Brain pericyte (primary cell): ENCODE results near the gene RDM1.

Experiments
- DNase-seq: peaks from one replicate; pipeline ENCODE4 v3.0.0-alpha.2; 2012; ENCODE audit warnings: low read depth, low spot score

RDM1 gene

DNA sequence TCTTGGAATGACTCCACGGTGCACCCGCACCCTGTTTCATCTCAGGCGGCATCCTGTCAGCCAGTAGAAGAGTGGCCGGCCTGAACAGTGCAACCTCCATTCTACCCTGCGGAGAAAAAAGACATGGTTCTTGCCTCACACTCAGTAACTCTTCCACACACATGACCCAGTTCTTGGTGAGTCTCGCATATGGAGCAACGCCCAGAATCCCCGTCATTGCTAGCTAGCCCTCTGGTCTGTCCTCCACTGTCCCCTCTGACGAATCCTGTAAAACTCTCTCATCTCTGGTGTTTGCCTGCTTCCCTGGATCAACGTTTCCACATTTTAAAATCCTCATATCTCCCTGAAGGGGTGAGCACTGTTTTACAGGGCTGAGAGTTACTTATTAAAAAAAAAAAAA, 4.2 kb upstream of the RDM1 start:
- DNase-seq, result no peak

DNA sequence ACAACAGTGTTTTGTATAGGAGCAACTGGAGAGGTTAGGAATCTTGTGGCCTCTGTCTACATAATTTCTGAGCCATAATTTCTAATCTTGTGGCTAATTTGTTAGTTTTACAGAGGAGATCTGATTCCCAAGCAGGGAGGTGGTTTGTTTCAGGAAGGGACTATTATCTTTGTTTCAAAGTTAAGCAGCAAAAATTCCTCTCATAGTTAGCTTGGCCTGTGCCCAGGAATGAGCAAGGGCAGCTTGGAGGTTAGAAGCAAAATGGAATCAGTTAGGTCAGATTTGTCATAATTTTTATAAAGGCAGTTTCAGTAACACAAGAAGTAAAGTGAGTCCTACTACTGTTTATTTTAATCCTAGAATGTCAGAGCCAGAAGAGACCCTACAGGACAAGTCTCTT, 2.0 kb upstream of the RDM1 start:
- no peak for DNase-seq

DNA sequence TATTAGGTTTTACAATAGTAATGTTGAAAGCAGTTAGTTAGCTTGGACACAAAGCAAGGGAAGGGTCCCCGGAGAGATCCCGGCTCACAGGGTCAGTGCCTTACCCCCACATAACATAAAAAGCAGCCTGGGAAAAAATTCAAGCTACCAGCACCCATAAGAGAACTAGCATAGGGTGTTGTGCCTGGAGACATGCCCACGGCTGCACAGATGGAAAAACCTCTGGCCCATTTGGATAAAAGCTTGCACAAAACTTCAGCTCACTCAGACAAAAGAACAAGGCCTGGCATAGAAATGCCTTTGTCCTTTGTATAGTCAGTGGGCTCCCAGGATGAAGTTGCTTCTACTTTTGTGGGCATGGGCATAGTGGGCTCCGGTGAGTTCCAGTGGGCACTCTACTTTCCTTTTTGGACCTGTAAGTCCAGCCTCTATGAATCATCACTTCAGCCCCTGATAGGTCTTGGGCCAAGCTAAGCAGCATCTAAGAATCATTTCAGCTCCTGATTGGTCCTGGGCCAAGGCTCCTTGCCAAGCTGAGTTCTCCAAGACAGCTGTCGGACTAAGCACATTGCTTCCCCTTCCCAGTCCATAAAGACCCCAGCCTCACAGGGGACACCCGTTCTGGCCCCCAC, 1.3 kb upstream of the RDM1 start:
- no peak for DNase-seq

DNA sequence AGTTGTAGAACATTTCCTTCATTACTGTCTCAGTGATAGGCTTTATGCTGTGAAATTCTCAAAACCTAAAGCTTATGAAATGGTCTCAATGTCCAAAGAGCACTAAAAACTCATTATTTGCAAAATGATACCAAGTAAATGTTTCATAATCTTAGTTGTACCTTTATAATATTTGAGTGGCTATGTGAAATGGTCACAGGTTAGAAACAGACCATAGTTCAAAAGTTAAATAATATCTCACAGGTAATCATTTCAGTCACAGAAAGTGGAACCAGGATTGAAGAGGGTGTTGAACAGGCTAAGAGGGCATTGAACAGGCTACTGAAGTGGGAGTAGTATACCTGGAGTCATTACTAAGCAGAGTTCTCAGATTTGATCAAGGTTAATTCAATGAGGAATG, 2.9 kb downstream of the RDM1 start:
- no peak for DNase-seq

DNA sequence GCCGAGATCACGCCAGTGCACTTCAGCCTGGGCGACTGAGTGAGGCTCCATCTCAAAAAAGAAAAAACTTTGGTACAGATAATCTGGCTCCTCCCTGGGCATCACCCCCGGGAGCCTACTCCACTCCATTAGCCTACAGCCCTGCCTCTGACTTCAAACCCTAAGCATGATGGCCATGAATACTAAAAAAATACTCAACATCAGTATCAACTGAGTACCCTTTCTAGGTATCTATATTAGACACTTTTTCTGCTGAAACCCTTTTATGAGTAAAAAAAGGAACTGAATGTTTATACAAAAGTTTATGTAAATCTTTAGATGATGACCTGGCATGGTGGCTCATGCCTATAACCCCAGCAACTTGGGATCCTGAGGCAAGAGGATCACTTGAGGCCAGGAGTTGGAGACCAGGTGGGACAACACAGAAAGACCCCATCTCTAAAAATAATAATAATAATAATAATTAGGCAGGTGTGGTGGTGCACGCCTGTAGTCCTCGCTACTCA, 6.9 kb downstream of the RDM1 start:
- no peak for DNase-seq

DNA sequence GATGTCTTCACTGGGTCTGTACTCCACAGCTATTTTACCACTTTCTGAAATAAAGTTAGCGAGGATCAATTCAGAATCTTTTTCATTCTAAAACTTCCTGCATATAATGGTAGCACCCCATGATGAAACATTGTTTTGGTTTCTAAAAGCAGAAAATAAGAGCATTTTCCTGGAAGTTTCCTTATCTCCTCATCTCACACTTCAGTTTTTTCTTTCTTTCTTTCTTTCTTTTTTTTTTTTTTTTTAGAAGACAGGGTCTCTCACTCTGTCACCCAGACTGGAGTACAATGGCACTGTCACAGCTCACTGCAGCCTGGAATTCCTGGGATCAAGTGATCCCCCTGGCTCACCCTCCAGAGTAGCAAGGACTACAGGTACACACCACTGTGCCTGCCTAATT, 10.3 kb downstream of the RDM1 start:
- no peak for DNase-seq

DNA sequence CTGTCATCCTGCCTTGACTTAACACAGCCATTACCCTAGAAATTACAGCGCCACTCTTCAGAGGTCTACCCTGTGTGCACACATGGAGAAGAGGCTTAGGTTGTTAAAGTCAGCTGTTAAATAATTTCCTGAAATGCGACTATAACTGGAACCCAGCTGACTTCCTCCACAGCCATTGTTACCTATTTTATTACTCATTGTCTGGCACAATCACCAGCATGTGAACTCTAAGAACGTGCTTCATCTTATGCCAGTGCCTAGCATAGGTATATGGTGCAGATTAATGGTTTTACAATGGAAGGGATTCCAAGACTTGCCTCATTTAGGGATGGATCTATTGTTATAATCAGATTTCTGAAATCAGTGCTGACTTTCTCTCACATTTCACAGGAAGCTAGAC, 11.9 kb downstream of the RDM1 start:
- no peak for DNase-seq

DNA sequence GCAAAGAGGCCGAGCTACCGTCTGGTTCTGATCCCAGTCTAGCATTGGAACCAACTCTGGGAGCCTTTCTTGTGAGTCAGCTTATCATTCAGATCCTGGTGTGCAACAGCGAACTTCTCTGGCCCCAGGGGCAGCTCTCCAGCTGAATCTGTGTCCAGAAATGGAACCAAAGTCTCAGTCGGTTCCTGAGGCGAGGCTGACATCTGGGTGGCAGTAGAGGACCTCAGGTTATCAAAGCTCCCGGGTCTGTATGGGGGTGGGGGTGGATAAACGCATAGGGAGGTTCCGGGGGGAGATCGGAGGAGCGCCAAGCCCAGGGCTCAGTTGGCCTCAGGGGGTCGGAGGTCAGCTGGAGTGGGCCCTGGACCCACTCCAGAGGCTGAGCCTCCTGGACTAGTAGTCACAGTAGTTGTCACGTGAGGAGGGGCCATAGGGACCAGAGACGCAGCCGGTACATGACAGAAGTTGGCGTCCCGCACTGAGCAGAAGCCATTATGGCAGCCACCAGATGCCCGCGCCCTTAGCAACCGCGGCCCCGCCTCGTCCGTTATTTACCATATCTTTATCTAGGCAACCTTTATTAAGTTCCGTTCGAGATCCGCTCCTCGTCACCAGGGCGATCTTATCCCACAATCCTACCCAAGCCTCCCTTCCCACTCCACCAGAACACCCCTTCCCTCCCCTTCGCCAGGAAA, 12.9 kb downstream of the RDM1 start:
- no peak for DNase-seq

DNA sequence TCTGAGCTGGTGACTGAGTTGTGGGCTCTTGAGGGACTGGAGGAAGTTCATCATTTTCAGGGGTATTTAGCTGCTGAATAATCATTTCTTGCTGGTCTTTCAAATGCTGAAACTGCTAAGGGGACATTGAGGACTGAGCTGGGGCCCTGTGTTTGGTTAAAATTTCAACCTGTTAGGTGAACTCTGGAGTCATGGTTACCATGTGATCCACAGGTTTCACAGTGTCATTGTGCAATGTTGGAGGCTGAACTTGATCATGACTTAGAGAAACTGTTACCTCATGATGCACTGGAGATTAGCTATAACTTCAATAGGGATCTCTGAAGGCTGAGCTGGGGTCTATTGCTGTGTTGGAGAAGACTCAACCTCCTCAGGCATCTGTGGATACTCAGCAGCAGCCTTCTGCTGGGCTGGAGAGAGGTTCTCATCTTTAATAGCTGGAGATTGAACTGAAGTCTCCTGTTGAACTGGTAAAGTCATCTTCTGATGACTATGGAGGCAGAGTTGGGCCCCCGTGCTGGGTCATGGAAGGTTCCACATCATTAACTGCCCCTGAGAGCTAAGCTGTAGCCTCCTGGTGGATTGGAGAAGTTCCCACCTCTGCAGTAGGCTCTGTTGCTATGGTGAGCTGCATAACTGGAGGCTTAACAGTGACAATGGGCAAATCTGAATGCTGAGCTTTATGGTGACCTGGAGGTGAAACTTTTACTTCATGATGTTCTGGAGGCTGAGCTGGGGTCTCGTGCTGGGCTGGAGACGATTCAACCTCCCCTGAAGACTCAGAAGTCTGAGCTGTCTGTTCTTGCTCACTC, 15.2 kb downstream of the RDM1 start:
- DNase-seq, result no peak

DNA sequence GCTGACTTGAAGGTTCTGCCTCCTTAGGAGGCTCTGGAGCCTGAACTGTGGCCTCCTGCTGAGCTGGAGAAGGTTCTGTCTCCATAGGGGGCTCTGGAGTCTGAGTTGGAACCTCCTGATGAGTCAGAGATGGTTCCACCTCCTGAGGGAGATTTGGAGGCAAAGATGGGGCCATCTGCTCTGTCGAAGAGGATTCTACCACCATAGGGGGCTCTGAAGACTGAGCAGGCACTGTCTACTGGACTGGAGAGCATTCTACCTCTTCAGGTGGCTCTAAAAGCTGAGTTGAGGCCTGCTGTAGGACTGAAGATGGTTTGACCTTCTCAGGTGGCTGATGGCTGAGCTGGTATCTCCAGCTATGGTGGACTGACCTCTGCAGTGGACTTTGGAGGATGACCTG, 16.2 kb downstream of the RDM1 start:
- DNase-seq, result no peak

DNA sequence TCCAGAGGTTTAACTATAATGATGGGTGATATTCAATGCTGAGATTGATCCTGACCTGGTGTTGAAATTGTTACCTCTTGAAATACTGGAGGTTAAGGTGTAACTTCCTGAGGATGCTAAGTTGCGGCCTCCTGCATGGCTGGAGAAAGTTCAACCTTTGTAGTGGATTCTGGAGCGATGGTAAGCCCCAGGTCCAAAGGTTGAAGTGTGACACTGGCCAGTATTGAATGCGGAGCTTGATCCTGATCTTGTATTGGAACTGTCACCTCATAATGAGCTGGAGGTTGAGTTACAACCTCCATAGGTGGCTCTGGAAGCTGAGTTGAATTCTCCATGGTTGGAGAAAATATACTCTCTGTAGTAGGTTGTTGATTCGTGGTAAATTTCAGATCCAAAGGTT, 17.0 kb downstream of the RDM1 start:
- no peak for DNase-seq

DNA sequence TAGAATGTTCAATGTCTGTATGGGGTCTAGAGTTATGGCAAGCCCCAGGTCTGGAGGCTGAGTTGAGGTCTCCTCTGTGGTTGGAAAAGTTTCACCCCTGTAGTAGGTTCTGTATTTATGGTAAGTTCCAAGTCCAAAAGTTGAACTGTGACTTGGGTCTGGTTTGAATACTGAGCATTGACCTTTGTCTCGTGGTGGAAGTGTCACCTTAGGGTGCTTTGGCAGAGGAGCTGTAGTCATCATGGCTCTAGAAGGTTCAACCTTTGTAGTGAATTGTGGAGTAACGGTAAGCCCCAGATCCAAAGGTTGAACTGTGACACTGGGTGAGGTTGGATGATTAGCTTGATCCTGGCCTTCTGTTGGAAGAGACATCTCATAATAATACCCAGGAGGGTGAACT, 17.6 kb downstream of the RDM1 start:
- DNase-seq, result no peak

DNA sequence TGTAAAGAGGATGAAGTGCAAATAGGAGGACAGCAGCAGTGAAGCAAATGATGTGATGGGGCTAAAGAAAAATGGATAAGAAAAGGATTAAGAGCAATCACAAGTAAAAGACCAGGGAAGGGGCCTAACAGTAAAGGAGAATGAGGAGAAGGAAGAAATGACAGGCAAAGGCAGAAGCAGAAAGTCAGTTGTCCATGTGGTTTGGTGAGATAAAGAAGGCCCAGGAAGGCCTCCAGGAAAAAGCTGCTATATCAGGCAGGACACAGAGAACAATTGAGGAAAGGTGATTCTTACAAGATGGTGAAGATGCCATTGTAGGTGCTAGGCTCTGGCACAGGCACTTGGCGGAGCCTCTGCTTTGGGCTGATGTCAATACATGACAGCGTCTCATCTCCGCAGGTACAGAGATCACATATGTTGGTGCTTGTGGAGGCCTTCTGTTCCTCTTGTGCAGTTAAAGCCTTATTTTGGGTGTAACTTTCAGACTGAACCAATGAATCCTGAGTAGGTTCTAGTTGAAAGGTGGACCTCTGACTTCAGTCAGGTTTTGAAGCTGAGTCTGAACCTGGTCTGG, 18.1 kb downstream of the RDM1 start:
- no peak for DNase-seq

DNA sequence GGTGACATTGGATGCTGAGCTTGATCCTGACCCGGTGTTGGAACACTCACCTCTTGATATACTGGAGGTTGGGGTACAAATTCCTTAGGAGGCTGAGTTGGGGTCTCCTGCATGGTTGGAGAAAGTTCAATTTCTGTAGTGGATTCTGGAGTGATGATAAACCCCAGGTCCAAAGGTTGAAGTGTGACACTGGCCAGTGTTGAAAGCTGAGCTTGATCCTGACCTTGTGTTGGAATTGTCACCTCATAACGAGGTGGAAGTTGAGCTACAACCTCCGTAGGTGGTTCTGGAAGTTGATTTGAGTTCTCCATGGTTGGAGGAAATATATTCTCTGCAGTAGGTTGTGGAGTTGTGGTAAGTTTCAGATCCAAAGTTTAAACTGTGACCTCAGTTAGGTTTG, 21.2 kb downstream of the RDM1 start:
- no peak for DNase-seq

DNA sequence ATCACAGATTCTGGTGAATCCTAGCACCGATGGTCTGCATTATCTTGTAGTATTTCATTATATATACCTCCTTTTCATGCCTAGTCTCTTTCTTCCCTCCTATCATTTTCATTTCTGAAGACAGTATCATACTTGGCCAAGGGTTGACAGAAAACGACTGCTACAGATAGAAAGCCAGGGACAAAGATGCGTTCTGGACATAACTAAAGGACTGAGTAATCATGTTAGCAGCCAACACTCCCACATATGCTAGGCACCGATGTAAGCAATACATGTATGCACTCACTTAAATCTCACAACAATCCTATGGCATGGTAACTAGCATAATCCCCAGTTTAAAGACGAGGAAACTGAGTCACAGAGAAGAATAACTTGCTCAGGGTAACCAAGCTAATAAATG, 22.9 kb downstream of the RDM1 start:
- DNase-seq, result no peak

DNA sequence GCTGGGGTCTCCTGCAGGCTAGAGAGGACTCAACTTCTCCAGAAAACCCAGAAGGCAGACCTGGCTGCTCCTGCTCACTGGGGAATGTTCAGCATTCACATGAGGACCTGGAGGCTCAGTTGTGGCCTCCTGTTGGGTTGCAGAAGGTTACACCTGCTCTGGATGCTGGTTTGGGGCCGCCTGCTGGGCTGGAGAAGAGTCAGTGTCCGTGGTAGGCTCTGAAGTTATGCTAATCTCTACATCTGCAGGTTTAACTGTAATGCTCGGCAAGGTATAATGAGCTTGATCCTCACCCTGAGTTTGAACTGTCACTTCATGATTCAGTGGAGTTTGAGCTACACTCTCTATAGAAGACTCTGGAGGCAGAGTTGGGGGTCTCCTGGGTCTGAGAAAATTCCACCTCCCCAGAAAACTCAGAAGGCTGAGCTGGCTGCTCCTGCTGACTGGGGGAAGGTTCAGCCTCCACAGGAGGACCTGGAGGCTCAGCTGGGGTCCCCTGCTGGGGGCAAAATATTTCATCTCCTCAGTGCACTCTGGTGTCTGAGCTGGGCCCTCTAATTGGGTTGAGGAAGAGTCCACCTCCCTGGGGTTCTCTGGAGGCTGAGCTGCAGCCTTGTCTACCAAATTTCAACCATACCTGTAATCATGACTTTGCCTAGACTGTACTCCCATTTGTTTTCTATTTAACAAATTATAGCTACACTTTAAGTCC, 23.5 kb downstream of the RDM1 start:
- no peak for DNase-seq

DNA sequence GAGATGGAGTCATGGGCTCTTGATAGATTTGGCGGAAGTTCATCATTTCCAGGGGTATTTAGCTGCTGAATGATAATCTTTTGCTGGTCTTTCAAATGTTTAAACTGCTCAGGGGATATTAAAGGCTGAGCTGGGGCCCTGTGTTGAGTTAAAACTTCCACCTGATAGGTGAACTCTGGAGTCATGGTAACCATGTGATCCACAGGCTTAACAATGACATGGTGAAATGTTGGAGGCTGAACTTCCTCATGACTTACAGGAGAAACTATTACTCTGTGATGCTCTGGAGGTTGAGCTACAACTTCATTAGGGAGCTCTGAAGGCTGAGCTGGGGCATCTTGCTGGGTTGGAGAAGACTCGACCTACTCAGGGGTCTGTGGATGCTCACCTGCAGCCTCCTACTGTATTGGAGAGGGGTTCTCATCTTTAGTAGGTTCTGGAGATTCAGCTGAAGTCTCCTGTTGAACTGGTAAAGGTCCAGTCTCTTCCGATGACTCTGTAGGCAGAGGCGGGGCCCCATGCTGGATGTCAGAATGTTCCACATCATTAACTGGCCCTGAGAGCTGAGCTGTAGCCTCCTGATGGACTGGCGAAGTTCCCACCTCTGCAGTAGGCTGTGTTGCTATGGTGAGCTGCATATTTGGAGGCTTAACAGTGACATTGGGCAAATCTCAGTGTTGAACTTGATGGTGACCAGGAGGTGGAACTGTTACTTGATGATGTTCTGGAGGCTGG, 24.2 kb downstream of the RDM1 start:
- no peak for DNase-seq

DNA sequence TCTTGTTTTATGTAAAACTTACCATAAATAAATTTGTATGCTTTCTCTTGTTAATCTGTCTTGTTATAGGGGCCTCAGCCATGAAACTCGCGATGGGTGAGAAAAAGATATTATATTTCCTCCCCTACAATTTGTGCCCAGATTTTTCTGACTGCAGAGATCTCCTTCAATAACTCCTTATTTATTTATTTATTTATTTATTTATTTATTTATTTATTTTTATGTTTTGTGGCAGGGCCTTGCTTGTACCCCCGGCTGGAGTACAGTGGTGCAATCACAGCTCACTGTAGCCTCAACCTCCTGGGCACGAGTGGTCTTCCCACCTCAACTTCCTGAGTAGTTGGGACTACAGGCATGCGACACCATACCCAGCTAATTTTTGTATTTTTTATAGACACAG, 27.1 kb downstream of the RDM1 start:
- no peak for DNase-seq

DNA sequence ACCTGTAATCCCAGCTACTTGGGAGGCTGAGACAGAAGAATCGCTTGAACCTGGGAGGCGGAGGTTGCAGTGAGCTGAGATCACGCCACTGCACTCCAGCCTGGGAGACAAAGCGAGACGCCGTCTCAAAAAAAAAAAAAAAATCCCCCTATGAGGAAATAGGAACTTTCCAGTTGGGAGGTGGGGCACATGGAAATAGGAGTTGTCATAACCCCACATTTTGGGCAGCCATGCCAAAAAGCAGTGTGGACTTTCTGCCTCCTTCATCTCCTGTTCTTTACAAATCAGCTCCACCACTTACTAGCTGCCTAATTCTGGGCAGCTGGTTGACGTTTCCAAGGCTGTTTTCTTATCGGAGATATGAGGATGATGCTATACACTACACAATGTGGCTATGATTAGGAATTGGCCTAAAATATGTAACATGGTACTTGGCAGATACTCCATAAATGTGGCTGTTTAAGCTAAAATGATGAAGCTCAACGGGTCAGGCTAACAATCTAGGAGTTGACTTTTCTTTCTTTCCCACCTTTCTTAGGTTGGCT, 28.9 kb downstream of the RDM1 start:
- DNase-seq, result no peak

DNA sequence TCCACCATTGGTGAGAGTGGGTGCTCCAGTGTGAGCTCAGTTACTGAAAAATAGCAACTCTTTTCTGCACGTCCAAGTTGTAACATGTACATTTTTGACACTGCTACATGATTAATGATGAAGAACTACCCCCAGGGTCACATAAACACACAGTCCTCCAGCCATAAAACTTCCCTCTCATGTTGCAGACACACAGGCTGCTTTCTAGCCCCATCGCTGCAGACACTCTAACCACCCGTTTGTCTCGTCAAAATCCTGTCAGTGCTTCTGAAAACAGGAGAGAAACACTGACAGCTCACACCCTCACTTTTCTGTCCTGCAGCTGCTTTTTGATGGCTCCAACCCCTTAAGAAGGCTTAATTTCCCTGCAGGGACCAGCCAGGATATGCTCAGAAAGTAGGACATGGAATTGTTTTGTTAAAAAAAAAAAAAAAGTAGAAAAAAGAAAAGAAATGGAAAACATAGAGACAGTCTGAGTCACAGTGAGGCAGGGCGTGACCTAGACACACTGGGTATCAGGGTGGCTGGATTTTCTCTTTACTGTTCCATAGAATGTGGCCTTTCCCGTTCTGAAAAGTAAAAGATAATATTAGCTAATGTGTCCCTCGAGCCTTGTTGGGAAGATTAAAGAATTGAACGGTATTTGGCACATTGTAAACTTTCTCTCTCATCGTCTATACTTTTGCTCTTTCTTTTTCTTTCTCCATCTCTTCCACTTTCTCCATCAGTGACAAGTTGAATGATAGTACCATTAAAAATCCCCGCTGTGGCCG, 29.7 kb downstream of the RDM1 start:
- DNase-seq, result no peak
